Stimulated activated CD8-positive, alpha-beta memory T cell treated with anti-CD3 and anti-CD28 coated beads, Interleukin-4, amount 100 ng/mL, for 4 hours (primary cell): ENCODE measurements around the gene SRGN.

Source experiments
- DNase-seq, 2 donors: peaks; one replicate each; pipeline ENCODE4 v3.0.0-alpha.2; 2020; ENCODE audit warnings: low read depth in 2 of 2, low spot score in 1 of 2

Gene SRGN

GRCh38 chr10:69089638-69090599 lies 2.0 kb downstream of the SRGN start:
- DNase-seq: peak in 1 of 2 donors; percentile 60

- no peak for DNase-seq
Observed at GRCh38 chr10:69090685-69091084, 2.8 kb downstream of the SRGN start.

- DNase-seq: no peak
Observed at GRCh38 chr10:69091143-69091651, 3.3 kb downstream of the SRGN start.

GRCh38 chr10:69092959-69093850 lies 5.3 kb downstream of the SRGN start:
- peak; percentile 62 to 69 for DNase-seq

- no peak for DNase-seq
Observed at GRCh38 chr10:69093933-69094332, 6.0 kb downstream of the SRGN start.

- no peak for DNase-seq
Observed at GRCh38 chr10:69096045-69096444, 8.1 kb downstream of the SRGN start.

GRCh38 chr10:69097729-69098128 lies 9.8 kb downstream of the SRGN start:
- no peak for DNase-seq

GRCh38 chr10:69100136-69100872 lies 12.4 kb downstream of the SRGN start:
- DNase-seq: no peak

- DNase-seq: no peak
Observed at GRCh38 chr10:69101451-69102095, 13.7 kb downstream of the SRGN start.

GRCh38 chr10:69102440-69102839 lies 14.5 kb downstream of the SRGN start:
- no peak for DNase-seq

GRCh38 chr10:69103784-69104183 lies 15.9 kb downstream of the SRGN start:
- DNase-seq: no peak

- no peak for DNase-seq
Observed at GRCh38 chr10:69104994-69105790, 17.3 kb downstream of the SRGN start.

GRCh38 chr10:69107176-69107490 lies 19.2 kb downstream of the SRGN start:
- no peak for DNase-seq

GRCh38 chr10:69107699-69108098 lies 19.8 kb downstream of the SRGN start:
- DNase-seq: no peak

- no peak for DNase-seq
Observed at GRCh38 chr10:69119896-69120295, 32.0 kb downstream of the SRGN start.

- no peak for DNase-seq
Observed at GRCh38 chr10:69123306-69123746, 35.4 kb downstream of the SRGN start.

- peak; percentile 97 to 98 for DNase-seq
Observed at GRCh38 chr10:69123747-69124562, 36.1 kb downstream of the SRGN start, which contains the start of gene VPS26A. VPS26A (plus strand) TSS chr10:69124178; CDS start chr10:69124278, 100 bp downstream.

GRCh38 chr10:69124563-69125268 lies 36.8 kb downstream of the SRGN start:
- peak in 1 of 2 donors; percentile 21 for DNase-seq
